ENCODE data around the gene HSF4.

The HSF4 gene

DNA sequence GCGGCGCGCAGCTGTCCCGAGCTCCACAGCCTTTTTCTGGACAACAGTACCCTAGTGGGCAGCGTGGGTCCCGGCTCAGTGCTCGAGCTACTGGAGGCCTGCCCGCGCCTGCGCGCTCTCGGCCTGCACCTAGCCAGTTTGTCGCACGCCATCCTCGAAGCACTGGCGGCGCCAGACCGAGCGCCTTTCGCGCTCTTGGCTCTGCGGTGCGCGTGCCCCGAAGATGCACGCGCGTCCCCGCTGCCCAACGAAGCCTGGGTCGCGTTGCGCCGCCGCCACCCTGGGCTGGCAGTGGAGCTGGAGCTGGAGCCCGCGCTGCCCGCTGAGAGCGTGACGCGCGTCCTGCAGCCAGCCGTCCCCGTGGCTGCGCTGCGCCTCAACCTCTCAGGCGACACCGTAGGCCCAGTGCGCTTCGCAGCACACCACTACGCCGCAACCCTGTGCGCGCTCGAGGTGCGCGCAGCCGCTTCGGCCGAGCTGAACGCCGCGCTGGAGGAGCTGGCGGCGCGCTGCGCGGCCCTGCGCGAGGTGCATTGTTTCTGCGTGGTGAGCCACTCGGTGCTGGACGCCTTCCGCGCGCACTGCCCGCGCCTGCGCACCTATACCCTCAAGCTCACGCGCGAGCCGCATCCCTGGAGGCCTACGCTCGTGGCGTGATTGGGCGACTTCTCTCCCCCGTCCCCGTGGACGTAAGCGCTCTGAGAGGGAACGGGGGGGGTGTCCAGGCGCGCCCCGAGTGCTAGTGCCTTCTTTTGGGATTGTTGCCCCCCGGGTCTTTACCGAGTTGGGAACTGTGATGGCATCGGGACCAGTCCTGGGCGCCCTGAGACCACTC, 1.2 kb upstream of the HSF4 start:
- H3K9me3 ChIP-seq (ENCODE audit: insufficient read depth, low read depth, low read length), result no peaks in the 10 kb centered on the region
- peaks cover 3% of the 10 kb centered on the region for H4K20me1 ChIP-seq (ENCODE audit: insufficient read depth, low read length, poor library complexity, severe bottlenecking)
- TF ChIP-seq EZH2phosphoT487 (IDR thresholded peaks at IDR 0.05; ENCODE audit: borderline replicate concordance), result no peak
- TF ChIP-seq, protein P1, sequence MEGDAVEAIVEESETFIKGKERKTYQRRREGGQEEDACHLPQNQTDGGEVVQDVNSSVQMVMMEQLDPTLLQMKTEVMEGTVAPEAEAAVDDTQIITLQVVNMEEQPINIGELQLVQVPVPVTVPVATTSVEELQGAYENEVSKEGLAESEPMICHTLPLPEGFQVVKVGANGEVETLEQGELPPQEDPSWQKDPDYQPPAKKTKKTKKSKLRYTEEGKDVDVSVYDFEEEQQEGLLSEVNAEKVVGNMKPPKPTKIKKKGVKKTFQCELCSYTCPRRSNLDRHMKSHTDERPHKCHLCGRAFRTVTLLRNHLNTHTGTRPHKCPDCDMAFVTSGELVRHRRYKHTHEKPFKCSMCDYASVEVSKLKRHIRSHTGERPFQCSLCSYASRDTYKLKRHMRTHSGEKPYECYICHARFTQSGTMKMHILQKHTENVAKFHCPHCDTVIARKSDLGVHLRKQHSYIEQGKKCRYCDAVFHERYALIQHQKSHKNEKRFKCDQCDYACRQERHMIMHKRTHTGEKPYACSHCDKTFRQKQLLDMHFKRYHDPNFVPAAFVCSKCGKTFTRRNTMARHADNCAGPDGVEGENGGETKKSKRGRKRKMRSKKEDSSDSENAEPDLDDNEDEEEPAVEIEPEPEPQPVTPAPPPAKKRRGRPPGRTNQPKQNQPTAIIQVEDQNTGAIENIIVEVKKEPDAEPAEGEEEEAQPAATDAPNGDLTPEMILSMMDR (conservative IDR thresholded peaks at IDR 0.05; ENCODE audit: low read length), result no peak
- H3K79me2 ChIP-seq (ENCODE audit: insufficient read depth, low read length), result peaks cover 5% of the 10 kb centered on the region; the same call in 1 of the 2 replicates
- no peak overlapping the region for H2AFZ ChIP-seq (ENCODE audit: low read length)
- no peaks in the 10 kb centered on the region for H3K27me3 ChIP-seq (ENCODE audit: insufficient read depth, low read length, poor library complexity, severe bottlenecking)
- H3F3A ChIP-seq (ENCODE audit: low read depth), result no peaks in the 10 kb centered on the region
- no peaks in the 10 kb centered on the region for H3K9me2 ChIP-seq (replicated peaks; ENCODE audit: low read depth, low read length)
- H3K9ac ChIP-seq (ENCODE audit: low read depth, low read length, poor library complexity, severe bottlenecking), result no peak overlapping the region
- H3K4me3 ChIP-seq (ENCODE audit: low read length, poor library complexity, severe bottlenecking), result no peak overlapping the region
- H3K36me3 ChIP-seq (ENCODE audit: insufficient read depth, low read length), result no peaks in the 10 kb centered on the region
- H3K4me2 ChIP-seq (ENCODE audit: low read depth, low read length, poor library complexity, severe bottlenecking), result no peak overlapping the region
- H3K4me1 ChIP-seq (ENCODE audit: insufficient read depth, low read length, poor library complexity, severe bottlenecking), result peaks cover 5% of the 10 kb centered on the region

DNA sequence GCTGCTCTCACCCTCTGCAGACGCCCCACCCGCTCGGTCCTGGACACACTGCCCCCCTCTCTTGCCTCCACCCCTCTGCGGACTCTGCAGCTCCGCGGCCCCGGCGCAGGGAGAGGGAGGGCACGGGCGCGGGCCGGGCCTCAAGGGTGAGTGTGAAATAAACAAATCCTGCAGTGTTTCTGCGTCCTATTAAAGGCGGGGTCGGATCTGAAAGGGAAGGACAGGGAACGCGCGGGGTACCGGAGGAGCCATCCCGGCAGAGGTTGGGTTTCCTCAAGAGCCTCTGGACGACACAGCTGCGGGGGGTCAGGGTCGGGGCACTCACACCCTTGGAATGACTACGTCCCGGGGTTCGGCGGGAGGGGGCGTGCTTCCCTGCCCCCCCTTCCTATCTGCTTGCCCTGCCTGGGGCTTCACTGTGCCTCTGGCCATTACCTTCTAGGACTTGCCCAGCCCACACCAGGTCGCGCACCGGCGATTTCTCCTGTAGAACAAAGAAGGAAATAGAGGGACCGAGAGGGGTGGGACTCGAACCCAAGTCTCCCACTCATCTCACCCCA, 466 bp upstream of the HSF4 start:
- Histone ChIP-seq H3K27me3 (ENCODE audit: insufficient read depth, low read length, poor library complexity, severe bottlenecking) (no peaks in the 10 kb centered on the region), H3K9me2 (replicated peaks; ENCODE audit: low read depth, low read length) (no peaks in the 10 kb centered on the region), H3K36me3 (ENCODE audit: insufficient read depth, low read length) (no peaks in the 10 kb centered on the region), H3K9me3 (ENCODE audit: insufficient read depth, low read depth, low read length) (no peaks in the 10 kb centered on the region), H3K4me1 (ENCODE audit: insufficient read depth, low read length, poor library complexity, severe bottlenecking) (peaks cover 2% of the 10 kb centered on the region), H3F3A (ENCODE audit: low read depth) (no peaks in the 10 kb centered on the region), H3K9ac (ENCODE audit: low read depth, low read length, poor library complexity, severe bottlenecking) (no peak overlapping the region), H4K20me1 (ENCODE audit: insufficient read depth, low read length, poor library complexity, severe bottlenecking) (peaks cover 3% of the 10 kb centered on the region), H3K79me2 (ENCODE audit: insufficient read depth, low read length) (peaks cover 5% of the 10 kb centered on the region; the same call in 1 of the 2 replicates), H3K4me3 (ENCODE audit: low read length, poor library complexity, severe bottlenecking) (no peak overlapping the region), H3K4me2 (ENCODE audit: low read depth, low read length, poor library complexity, severe bottlenecking) (no peak overlapping the region), H2AFZ (ENCODE audit: low read length) (no peak overlapping the region)
- TF ChIP-seq, protein P1 (conservative IDR thresholded peaks at IDR 0.05; ENCODE audit: low read length), result no peak
- no peak for TF ChIP-seq EZH2phosphoT487 (IDR thresholded peaks at IDR 0.05; ENCODE audit: borderline replicate concordance)

DNA sequence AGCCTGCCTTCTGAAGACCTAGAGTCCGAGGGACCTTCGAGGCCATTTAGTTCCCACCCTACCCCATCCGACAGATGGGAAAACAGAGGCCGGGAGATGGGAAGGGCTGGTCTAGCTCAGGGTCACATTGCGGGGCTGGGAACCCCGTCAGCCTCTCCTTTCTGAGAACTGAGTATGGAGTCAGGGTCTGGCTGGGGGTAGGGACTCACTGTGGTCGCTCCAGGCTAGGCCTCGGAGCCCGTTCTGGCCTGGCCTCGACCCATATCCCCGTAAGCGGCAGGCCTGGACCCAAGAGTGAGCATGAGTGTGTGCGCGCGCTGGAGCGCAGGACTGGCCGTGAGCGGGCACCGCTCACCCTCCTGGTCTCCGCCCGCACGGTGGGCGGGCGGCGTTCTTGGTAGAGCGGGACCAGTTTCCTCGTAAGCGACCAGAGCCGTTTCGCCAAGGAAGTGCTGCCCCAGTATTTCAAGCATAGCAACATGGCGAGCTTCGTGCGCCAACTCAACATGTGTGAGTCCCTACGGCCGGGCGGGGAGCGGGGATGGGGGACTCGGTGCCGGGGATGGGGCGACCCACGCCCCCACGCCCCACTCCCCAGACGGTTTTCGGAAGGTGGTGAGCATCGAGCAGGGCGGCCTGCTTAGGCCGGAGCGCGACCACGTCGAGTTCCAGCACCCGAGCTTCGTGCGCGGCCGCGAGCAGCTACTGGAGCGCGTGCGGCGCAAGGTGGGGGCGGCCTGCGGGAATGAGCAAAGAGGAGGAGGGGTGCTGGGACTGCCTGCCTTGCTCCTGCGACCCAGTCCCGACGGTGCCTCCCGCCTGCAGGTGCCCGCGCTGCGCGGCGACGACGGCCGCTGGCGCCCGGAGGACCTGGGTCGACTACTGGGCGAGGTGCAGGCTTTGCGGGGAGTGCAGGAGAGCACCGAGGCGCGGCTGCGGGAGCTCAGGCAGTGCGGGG, 855 bp downstream of the HSF4 start:
- no peak overlapping the region for H3K4me3 ChIP-seq (ENCODE audit: low read length, poor library complexity, severe bottlenecking)
- no peak overlapping the region for H3K4me2 ChIP-seq (ENCODE audit: low read depth, low read length, poor library complexity, severe bottlenecking)

More for the DNA sequence above, 855 bp downstream of the HSF4 start:
- no peak overlapping the region for H3K9ac ChIP-seq (ENCODE audit: low read depth, low read length, poor library complexity, severe bottlenecking)
- no peaks in the 10 kb centered on the region for H3K9me3 ChIP-seq (ENCODE audit: insufficient read depth, low read depth, low read length)
- H4K20me1 ChIP-seq (ENCODE audit: insufficient read depth, low read length, poor library complexity, severe bottlenecking), result no peaks in the 10 kb centered on the region
- H3K27me3 ChIP-seq (ENCODE audit: insufficient read depth, low read length, poor library complexity, severe bottlenecking), result no peaks in the 10 kb centered on the region
- no peaks in the 10 kb centered on the region for H3K79me2 ChIP-seq (ENCODE audit: insufficient read depth, low read length)
- no peaks in the 10 kb centered on the region for H3F3A ChIP-seq (ENCODE audit: low read depth)
- no peak overlapping the region for H2AFZ ChIP-seq (ENCODE audit: low read length)
- H3K9me2 ChIP-seq (replicated peaks; ENCODE audit: low read depth, low read length), result no peaks in the 10 kb centered on the region
- H3K4me1 ChIP-seq (ENCODE audit: insufficient read depth, low read length, poor library complexity, severe bottlenecking), result peaks cover 13% of the 10 kb centered on the region
- no peak for TF ChIP-seq EZH2phosphoT487 (IDR thresholded peaks at IDR 0.05; ENCODE audit: borderline replicate concordance)
- TF ChIP-seq, protein P1 (conservative IDR thresholded peaks at IDR 0.05; ENCODE audit: low read length), result no peak
- H3K36me3 ChIP-seq (ENCODE audit: insufficient read depth, low read length), result no peaks in the 10 kb centered on the region

Measured in Loucy (cell line).